ENCODE results near the gene MMP23B.

MMP23B gene

DNA sequence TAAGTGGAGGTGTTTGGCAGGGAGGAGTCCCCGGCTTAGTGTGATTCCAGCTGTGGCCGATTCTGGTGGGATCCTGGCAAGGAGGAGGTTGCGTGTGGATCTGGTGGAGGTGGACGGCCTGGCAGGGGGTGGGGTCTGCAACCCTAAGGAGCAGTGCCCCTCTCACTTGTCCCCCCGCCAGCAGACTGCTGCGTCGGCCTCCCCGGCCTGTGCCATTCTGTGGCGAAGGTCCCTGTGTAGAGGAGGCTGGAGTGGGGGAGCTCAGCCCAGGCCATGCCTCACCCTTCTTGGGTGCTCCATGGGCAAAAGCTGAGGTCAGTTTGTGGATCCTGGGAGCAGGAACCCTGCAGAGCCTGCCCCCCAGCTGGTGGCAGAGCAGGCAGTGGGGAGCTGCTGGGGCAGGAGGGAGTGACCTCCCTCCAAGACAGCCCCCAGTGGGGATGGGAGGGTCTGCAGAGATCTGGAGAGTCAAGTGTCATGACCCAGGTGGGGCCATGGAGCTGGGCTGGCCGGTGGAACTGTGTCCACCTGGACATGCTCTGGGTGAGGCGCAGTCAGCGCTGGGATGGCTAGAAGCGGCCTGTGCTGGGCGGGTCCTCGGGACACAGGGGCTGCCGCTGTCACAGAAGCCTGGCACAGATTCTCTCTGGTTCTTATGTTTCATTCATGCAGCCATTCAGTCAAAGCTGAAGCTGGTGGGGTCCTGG, 11.4 kb upstream of the MMP23B start:
- DNase-seq (ENCODE audit: low read depth) = no peak

GRCh38 chr1:1621173-1622009, 10.6 kb upstream of the MMP23B start:
- DNase-seq (ENCODE audit: low read depth) = no peak

- no peak for DNase-seq (ENCODE audit: low read depth)
These were observed 9.8 kb upstream of the MMP23B start for GRCh38 chr1:1622010-1622787.

DNA sequence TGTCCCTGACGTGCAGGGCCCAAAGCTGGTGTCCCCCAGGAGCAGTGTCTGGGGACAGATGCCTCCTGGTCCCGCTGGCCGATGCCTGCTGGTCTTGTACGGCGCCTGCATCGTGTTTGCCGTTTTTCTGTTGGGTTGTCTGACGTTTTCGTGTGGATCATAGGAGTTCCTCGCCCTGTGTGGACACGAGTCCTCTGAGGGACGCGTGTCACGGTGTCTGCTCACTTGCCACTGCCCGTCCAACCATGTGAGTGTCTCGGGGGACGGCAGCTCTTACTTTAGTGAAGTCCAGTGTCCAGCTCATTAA, 9.2 kb upstream of the MMP23B start:
- DNase-seq (ENCODE audit: low read depth) = no peak

GRCh38 chr1:1623181-1623630, 8.8 kb upstream of the MMP23B start:
- DNase-seq (ENCODE audit: low read depth) = no peak

DNA sequence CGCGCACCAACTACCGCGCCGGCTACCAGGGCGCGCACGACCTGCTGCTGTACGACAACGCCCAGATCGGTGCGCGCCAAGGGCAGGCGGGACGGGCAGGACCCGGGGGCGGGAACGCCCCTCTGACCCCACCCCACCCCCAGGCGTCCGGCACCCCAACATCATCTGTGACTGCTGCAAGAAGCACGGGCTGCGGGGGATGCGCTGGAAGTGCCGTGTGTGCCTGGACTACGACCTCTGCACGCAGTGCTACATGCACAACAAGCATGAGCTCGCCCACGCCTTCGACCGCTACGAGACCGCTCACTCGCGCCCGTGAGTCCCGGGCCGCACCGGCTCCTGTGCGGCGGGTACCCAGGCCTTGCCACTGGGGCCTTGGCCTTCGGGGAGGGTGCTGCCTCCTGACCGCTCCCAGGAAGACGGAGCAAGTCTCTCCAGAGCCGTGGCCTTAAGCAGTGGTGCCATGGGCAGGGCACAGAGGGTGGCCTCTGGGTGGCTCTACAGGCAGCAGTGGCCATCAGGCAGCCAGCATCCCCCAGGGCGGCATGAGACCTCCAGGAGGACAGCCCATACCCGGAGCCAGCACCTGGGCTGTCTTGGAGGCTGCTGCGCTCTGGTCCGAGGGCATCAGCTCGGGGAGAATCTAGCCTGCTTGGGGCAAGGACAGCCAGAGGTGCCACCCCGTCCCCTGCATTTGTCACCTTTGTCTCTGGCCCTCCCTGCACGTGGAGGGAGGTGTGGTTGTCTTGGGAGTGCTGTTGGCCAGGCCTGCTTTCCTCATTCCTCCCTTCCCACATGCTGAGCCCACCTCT, 8.1 kb upstream of the MMP23B start:
- no peak for DNase-seq (ENCODE audit: low read depth)

- DNase-seq (ENCODE audit: low read depth) = no peak
These were observed 7.2 kb upstream of the MMP23B start for GRCh38 chr1:1624443-1625403.

DNA sequence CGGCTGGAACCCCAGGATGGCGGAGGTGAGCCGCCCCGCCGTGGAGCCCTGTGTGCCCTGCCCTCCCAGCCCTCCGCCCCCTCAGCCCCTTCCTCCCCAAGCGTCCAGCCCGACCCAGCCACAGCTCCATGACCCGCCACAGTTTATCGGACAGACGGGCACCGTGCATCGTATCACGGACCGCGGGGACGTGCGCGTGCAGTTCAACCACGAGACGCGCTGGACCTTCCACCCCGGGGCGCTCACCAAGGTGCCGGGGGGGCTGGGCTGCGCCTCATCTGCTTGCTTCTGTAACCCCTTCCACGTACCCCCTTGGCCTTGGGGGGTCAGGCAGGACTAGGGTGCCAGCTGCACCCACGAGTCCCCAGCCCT, 6.6 kb upstream of the MMP23B start:
- DNase-seq (ENCODE audit: low read depth) = no peak

DNA sequence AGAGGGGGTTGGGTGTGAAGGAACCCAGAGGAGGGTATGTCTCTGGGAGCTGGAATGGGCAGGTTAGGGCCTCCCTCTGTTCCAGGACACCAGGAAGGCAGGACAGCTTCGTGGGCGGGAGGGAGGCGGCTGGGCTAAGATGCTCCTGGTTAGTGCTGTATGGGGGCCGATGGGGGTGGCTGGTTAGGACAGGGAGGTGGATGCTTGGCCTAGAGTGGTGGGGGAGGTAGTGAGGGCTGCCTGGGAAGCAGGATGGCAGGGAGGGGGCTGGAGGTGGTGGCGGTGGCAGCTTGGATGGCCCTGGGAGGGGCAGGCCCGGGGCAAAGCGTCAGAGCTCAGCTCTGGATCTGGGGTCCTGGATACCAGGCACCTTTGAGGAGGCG, 6.2 kb upstream of the MMP23B start:
- DNase-seq (ENCODE audit: low read depth) = no peak

DNA sequence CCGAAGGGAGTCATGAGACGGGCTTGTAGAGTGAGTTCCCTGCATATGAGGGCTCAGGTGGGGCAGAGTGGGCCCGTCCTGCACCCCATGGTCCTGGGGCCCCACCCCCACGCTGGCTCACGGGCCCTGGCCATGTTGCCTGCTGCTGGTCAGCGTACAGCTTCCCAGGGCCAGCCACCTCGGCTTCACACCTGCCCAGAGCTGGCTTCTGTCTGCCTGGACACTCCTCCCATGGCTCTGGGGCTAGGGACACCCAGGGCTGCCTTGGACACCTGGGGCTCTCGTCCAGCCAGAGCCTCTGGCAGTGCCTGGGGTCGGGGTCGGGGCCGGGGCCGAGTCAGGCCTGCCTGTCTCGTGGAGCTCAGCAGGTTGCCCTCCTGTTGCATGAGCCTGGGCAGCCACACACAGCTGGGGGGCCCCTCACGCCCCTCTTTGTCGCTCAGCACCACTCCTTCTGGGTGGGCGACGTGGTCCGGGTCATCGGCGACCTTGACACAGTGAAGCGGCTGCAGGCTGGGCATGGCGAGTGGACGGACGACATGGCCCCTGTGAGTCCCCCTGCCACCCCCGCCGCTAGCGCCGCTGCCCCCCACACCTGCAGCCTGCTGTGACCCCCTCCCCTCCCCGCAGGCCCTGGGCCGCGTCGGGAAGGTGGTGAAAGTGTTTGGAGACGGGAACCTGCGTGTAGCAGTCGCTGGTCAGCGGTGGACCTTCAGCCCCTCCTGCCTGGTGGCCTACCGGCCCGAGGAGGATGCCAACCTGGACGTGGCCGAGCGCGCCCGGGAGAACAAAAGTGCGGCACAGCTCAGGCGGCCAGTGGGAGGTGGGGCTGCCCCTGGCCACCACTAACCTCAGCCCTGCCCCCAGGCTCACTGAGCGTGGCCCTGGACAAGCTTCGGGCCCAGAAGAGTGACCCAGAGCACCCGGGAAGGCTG, 5.5 kb upstream of the MMP23B start:
- DNase-seq (ENCODE audit: low read depth) = no peak

- no peak for DNase-seq (ENCODE audit: low read depth)
These were observed 4.6 kb upstream of the MMP23B start for GRCh38 chr1:1627261-1627828.

DNA sequence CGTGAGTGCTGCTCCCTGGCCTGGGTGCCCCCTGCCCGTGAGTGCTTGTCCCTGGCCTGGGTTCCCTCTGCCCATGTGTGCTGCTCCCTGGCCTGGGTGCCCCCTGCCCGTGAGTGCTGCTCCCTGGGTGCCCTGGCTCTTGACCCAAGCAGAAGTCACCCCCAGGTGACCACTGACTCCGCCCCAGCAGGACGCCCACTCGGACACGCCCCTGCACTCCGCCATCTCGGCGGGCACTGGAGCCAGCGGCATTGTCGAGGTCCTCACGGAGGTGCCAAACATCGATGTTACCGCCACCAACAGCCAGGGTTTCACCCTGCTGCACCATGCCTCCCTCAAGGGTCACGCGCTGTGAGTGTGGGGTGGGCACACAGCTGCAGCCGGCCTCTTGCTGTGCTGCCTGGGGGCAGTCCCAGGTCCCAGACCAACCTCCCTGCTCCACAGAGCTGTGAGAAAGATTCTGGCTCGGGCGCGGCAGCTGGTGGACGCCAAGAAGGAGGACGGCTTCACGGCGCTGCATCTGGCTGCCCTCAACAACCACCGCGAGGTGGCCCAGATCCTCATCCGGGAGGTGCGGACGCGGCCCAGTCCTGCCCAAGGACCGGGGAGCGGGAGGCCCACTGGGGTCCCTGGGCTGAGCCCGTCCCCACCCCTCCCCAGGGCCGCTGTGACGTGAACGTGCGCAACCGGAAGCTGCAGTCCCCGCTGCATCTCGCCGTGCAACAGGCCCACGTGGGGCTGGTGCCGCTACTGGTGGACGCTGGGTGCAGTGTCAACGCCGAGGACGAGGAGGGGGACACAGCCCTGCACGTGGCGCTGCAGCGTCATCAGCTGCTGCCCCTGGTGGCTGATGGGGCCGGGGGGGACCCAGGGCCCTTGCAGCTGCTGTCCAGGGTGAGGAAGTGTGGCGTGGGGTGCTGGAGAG, 3.9 kb upstream of the MMP23B start:
- no peak for DNase-seq (ENCODE audit: low read depth)

GRCh38 chr1:1628754-1629429, 3.1 kb upstream of the MMP23B start:
- no peak for DNase-seq (ENCODE audit: low read depth)

GRCh38 chr1:1629430-1630190, 2.4 kb upstream of the MMP23B start:
- no peak for DNase-seq (ENCODE audit: low read depth)

DNA sequence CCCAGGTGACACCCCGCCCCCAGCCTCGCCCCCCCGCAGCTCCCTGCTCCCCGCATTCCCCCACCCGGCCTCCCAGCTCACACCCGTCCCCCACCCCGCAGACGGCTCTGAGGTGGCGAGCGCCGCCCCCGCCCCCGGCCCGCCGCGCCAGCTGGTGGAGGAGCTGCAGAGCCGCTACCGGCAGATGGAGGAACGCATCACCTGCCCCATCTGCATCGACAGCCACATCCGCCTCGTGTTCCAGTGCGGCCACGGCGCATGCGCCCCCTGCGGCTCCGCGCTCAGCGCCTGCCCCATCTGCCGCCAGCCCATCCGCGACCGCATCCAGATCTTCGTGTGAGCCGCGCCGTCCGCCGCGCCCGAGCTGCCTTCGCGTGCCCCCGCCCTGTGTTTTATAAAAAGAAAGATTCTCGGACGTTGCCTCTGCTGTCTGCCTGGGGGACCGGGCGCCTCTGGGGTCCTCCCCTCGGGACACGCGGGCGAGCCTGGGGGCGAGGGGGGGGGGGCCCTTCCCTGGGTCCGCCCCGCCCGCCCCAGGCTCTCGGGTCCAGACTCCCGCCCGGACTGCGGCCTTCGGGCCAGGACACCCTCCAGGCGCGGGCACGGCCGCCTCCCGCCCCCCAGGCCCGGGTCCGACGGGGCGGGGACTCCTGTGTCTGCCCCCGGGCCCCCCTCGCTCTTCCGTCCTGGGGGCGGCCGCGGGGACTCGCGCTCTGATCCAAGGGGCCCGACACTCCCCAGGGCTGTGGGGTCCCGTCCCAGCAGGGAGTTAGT, 1.6 kb upstream of the MMP23B start:
- DNase-seq (ENCODE audit: low read depth) = no peak

All from HS-5 (cell line).